Measurements from ENCODE around the gene SNTA1.
"Not testable (repeated sequence)": the region's sequence is repeated elsewhere in the genome, so short reads cannot be mapped to it uniquely, and the experiment has no call there.

Gene SNTA1

DNA sequence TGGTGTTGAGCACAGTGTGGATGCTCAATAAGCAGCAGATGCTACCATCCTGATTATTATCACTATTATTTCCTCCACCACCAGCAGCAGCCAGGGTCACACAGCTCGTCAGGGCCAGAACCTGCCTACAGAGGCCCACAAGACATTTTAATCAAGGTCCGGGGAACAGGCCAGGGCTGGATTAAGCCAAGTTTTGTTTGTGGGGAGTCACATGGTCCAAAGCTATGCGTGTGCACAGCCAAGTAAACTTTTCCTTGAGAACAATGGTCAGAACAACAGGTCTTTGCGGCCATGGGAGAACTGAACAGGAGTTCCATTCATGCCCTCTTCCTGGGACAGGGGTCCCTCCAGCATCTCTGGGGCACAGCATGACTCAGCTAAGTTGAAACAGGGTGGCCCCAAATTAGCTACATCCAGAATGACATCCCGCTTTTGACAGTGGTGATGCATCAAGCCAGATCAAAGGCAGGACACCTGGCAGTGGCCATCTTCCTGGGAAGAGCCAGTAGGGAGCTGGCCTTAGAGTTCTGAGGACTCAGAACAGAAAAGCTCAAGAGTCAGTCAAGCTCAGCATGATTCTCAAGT, 11.7 kb downstream of the SNTA1 start:
- DNase-seq (ENCODE audit: low spot score), result no peak

DNA sequence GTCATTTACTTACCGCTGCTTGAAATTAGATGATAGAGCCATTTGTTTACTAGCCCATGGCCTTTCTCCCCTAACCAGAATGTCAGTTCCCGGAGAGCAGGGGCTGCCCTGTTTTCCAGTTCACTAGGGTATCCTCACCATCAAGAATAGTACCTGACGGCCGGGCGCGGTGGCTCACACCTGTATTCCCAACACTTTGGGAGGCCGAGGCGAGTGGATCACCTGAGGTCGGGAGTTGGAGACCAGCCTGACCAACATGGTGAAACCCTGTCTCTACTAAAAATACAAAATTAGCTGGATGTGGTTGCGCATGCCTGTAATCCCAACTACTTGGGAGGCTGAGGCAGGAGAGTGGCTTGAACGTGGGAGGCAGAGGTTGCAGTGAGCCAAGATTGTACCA, 19.7 kb downstream of the SNTA1 start:
- DNase-seq (ENCODE audit: low spot score), result not testable (repeated sequence)

DNA sequence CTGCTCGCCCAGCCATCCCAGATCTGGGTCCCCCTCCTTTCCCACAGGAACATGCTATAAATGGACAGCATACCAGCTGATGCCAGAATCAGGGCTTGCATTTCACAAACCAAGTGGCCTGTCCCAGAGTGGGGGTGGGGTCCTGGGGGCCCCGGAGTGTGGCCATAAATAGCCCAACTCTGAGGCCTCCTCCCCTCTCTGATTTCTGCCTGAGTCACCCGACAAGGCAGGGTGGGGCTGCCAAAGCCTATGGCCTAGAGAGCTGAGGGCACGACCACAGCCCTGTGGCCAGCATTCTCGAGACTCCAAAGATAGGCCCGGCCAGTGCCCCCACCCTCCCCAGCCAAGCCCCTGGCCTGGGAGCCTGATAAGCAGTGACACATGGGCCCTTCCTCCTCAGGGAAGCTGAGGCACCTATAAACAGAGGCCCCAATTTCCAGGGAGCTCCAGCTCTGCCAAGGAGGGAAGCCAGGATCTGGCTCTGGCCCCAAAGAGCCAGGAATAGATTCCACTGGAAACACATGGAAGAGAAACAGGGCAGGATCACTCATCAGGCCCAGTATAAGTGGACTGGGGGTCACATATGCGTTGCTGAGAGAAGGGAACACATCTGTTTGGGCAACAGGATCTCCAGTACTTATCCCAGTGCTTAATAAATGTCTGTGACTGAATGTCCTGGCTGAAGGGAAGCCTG, 20.3 kb downstream of the SNTA1 start:
- peak; percentile 66 for DNase-seq (ENCODE audit: low spot score)

DNA sequence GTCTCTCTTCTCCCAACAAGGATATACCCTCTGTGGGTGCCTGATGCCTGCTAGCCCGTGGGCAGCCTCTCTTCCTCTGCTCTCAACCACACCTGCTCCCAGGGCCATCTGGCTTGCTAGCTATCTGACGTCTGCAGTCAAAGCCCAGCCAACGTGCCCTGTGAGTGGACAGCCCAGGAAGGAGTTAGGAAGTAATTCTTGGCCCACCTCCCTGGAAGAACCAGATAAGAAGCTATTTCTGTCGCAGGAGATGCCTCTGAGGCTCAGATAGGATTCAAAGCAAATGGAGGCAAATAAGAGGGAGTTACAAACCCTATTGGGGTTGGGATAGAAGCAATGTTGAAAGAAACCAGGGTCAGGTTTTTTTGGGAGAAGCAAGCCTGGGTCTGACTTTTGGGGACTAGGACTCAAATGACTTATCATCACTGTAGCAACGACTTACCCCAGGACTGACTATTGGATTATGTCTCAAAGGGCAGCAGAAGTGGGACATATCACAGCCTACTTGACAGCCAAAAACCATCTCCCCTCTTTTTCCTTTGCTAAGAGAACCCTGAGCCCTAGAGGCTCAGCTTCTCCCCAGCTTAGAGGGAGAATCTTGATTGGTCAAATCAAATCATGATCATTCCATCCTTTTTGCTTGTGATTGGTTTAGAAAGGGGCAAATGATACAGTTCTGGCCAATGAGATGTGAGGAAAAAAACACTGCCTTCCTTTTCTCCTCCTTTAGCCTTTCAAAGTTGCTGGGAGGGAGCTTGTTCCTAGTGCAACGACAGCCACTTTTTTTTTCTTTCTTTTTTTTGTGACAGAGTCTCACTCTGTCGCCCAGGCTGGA, 24.2 kb downstream of the SNTA1 start:
- DNase-seq (ENCODE audit: low spot score), result no peak

DNA sequence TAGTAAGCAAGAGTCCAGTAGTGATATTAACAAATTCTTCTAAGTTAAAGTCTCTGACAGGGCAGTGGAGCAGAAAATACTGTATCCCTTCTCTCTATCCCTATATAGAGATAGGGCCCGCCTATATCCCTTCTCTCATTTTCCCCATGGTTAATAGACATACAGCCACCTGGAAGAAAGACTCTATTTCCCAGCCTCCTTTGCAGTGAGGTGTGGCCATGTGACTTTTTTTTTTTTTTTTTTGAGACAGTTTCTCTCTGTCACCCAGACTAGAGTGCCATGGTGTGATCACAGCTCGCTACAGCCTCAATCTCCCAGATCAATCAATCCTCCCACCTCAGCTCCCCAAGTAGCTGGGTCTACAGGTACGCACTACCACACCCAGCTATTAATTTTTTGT, 25.5 kb downstream of the SNTA1 start:
- DNase-seq (ENCODE audit: low spot score), result no peak

DNA sequence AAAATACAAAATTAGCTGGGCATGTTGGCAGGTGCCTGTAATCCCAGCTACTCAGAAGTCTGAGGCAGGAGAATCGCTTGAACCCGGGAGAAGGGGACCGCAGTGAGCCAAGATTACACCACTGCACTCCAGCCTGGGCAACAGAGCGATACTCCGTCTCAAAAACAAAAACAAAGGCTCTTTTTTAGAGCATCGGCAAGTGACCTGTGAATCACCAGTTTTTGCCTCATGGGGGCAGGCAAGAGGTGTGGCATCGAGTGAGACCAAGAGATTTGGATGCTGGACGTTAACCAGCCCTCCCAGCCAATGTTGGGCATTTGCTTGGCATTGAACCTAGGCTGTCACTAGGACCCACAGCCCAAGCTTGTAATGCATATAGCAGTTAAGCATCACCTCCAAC, 27.6 kb downstream of the SNTA1 start:
- DNase-seq (ENCODE audit: low spot score), result no peak

DNA sequence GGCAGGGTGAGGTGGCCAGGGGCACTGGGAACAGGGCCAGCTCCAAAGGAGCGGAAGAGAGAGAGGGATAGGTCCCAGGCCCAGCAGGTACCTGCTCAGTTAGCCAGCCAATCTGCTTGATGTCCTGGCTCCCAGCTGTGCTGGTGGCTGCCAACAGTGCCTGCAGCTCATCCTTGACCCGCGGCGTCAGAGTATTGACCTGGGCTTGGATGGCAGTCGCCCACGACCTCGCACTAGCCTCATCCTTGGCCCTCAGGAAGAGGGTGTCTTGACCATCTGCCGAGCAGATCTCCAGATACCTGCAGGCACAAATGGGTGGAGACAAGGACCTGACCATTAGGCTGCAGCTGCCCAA, 31.1 kb downstream of the SNTA1 start:
- DNase-seq (ENCODE audit: low spot score), result no peak

DNA sequence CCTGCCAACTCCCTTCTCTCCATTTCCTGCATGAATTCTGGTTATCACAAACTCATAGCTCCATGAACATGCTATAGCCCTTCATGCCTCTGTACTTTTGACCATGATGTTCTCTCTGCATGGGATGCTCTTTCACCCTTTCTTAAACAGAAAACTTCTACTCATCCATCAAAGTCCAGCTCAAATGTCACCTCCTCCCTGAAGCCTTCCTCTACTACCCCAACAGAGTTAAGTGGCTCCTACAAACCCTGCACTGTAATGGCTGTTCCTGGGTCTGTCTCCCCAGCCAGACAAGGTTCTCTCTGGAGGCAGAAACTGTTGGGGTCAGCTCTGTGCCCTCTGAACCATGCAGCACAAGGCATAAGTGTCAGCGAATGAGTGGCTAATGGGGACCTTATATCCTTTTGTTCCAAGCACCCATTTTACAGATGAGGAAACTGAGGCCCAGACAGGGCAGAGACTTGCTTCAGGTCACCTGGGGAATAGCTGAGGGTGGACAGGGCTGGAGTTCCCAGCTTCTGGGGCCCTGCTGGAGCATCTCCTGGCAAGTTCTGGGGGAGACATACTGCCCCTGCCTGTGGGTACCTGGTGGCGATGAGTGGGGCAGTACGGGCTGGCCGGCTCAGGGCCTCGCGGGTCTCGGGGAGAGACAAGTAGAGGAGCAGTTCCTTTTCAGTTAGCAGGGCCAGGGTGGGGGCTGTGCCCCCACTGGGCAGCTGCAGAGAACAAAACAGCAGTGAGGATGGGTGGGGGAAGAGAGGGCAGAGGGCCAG, 31.7 kb downstream of the SNTA1 start:
- no peak for DNase-seq (ENCODE audit: low spot score)

DNA sequence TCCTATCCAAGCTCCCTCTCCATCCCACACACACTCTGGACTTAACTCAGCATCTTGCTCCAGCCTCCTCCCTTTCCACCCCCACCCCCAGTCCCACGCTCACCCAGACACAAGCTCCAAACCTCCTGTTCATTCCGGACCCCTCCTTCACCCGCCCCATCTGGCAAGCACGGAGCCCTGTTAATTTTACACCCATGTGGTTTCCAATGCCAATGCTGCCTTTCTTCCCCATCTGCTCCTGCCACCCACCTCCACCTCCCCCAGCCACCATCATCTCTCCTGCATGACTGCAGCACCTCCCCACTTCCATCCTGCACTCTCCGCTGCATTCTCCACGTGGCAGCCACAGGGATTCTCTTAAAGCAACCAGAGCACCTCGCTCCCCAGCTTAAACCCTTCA, 32.3 kb downstream of the SNTA1 start:
- DNase-seq (ENCODE audit: low spot score), result no peak

DNA sequence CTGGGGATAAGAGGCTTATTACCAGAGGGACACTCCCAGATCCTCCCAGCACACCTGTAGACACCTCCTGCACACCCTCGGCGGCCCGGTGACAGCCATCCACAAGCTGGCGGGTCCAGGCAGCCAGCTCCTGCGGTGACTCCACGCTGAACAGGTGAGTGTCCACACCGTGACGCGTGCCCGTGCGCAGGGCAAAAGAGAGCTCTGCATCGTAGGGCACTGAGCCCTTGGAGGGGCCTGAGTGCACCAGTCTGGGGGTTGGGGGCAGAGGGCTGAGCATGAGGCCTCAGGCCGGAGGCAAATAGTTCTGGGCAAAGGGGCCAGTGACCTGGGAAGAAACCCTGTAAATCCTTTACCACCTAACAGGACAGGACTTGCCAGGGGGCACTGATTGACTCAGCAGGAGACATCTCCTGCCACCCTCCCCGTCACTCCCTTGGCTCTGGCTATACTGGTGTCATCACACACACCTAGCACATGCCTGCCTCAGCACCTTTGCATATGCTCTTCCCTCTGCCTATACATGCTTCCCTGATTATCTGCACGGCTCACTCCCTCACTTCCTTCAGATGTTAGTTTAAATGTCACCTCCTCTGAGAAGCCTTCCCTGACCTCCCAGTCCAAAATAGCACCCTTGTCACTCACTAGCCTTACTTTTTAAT, 33.4 kb downstream of the SNTA1 start:
- no peak for DNase-seq (ENCODE audit: low spot score)

DNA sequence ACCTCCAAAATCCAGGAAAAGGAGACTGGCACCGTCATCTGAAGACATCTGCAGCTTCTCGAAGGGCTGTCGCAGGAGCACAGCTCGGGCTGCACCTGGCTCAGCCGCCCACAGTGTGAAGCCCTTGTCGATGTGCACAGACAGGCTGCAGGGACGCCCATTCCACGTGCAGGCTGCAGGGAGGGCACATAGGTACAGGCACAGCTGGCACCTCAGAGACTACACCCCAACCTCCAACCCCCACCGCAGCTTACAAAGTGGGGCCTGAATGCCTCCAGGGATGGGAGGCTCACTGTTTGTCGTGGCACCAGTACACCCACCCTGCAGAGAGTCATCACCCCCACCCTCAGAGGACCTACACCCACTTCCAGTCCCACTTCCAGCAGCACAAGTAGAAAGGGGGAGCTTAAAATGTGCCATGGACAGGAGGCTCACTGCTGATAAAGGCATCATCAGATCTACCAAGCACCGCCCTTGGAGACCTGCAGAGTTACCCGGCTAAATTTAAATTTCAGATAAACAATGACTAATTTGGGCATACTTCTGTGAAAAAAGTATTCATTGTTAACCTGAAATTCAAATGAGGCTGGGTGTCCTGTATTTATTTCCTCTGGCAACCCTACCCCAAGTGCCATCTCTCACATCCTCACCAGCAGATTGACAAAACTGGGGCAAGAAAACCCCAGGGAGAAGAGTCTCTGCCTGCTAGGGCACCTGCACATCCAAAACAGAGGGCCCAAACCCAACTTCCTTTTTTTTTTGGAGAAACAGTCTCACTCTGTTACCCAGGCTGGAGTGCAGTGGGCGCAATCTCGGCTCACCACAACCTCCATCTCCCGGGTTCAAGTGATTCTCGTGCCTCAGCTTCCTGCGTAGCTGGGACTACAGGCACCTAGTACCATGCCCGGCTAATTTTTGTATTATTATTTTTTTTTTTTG, 34.6 kb downstream of the SNTA1 start:
- DNase-seq (ENCODE audit: low spot score), result no peak

DNA sequence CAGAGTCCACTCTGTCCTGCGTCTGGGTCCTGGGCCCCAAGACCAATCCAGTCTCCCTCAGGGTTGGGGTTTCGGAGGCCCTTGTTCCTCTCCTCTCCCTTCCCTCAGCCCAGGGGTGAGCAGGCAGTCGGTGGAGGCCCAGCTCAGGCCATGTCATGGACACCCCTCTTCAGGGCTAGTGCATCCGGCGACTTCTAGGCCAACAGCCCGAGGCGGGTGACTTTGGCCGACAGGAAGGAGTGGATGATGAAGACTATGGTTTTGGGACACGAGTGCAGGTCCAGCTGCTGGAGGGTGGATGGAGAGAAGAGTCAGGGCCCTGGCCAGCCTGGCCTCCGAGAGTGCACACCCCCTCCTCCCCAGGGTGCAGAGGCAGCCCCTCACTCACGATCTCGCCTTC, 35.2 kb downstream of the SNTA1 start:
- DNase-seq (ENCODE audit: low spot score), result no peak

DNA sequence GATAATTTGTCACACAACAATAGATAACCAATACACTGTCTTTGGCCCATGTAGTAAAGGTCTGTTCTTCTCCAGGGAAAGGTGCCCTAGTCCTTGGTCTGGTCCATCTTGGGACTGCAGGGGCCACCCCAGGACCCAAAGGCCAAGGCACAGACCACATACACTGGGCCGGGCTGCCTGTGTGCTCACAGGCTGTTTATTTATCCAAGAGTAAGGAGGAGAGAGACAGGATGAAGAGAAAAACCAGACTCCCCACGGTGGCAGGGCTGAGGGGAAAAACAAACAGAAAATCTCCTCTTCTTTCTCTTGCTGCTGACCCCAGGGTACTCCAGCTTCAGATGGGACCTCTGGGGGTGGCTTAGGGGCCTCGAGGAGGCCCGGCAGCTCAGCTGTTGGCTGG, 35.8 kb downstream of the SNTA1 start:
- DNase-seq (ENCODE audit: low spot score), result no peak

DNA sequence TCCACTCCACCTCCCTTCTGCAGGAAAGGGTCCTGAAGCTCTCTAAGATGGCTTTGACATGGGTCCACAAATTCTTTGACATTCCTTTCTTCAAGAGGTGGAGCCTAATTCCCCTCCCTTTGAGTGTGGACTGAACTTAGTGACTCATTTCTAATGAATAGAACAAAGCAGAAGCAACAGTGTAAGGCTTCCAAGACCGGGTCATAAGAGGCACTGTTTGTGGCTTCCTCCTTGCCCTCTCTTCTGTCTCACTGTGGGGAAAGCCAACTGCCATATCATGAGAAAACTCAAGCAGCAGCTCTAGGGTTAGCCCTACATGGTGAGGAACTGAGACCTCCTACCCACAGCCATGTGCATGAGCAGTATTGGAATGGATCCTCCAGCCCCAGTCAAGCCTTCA, 36.3 kb downstream of the SNTA1 start:
- no peak for DNase-seq (ENCODE audit: low spot score)

DNA sequence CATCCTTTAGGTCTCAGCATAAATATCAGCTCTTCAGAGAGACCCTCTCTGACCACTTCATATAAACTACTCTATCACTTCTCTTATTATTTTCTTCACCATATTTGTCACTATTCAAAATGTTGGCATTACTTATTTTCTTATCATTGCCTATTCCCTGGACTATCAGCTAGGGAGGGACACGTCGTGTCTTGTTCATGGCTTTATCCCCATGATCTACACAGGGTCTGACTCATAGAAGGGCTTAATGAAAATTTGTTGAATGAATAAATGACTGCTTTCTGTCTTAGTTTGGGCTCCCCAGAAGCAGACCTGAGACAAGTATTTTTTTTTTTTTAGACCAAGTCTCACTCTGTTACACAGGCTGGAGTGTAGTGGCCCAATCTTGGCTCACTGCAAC, 39.3 kb downstream of the SNTA1 start:
- no peak for DNase-seq (ENCODE audit: low spot score)

DNA sequence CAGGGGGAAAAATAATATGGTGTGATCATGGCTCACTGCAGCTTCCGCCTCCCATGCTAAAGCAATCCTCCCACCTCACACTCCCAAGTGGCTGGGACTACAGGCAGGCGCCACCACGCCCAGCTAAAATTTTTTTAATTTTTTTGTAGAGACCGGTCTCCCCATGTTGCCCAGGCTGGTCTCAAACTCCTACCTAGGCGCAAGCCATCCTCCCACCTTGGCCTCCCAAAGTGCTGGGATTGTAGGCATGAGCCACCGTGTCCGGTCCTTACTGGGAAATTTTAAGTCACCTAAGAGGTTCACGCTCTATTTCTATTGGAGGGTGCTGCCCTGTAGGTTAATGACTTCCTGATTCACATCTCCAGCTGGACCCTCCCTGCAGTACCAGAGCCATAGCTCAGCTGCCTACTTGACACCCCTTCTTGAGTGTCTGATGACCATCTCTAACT, 41.6 kb downstream of the SNTA1 start:
- DNase-seq (ENCODE audit: low spot score), result peak; percentile 11

DNA sequence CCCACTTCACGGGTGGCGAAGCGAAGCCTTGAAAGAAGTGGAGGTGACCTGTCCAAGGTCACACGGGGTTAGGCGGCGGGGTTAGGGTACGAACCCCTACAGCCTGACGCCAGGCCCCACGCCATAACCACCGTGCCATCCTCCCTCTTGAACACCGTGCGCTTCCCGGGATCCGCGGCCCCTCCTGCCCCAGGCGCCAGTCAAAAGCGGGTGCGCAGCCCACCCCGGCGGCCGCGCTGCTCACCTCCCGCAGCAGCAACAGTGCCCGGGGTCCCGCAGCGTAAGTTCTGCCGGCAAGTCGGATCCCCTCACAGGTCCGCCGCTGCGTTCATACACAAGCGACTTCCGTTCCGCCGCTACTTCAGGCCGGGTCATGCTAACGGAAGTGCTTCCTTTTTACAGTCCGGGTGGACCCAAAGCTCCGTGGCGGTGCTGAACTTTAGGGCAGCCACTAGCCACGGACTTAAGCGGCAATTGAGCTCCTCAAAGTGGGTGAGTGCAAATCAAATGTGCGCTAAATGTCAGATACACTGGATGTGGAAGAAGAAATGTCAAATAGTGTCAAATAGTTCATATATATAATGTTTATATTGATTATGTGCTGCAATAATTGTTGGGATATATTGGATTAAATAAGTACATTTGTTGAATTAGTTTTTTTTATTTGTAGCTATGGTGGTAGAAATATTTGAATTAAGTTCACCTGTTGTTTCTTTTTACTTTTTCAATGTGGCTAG, 42.2 kb downstream of the SNTA1 start, which contains the start of gene CDK5RAP1:
CDK5RAP1 (minus strand) TSS at position 336 of the 737 bp plus-strand sequence. CDS start 4,455 bp downstream, outside the sequence.
- DNase-seq (ENCODE audit: low spot score), result peak; percentile 86

DNA sequence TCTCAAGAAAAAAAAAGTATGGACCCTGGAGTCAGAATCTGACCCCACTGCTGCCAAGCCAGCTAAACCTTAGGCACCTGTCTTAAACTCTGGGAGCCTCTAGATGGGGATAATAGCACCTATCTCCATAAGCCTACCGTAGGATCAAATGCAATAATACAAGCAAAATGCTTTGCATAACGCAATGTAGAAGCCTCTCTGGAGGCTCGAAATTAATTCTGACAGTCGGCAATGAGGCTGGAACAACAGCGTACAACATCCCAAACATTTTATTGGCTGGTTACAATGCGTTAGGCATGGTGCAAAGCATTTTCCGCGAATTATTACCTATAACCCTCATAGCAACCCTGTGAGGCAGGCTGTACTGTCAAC, 42.8 kb downstream of the SNTA1 start:
- peak; percentile 16 for DNase-seq (ENCODE audit: low spot score)

DNA sequence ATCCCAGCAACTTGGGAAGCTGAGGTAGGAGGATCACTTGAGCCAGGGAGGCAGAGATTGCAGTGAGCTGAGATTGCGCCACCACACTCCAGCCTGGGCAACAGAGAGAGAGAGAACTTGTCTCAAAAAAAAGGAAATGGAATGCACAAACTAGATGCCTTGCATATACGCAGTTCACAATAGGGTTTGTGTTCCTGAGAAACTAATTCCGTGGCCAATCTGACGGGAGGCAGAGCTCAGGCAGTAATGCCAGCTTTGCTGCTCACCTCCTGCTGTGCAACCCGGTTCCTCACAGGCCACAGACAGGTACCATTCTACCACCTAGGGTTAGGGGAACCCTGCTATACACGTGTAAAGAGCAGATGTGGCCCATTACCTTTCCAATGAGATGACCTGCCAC, 43.6 kb downstream of the SNTA1 start:
- DNase-seq (ENCODE audit: low spot score), result no peak

DNA sequence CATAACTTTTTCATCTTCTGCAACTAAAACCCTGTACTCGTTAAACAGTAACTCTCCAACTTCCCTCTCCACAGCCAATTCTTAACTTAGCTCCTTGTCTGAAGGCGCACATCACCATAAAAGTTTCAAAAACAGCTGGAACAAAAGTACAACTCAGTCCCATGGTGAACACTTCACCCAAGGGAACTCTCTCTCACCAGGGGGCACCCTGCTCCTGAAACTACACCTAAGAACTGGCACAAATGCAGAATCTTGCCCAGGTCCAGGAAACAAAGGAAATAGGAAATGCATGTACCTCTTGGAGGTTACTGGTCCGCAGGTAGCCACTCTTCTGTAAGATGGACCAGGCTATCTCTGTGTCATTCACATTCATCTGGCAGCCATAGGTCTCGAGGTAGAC, 48.8 kb downstream of the SNTA1 start:
- DNase-seq (ENCODE audit: low spot score), result no peak
